HG02973 (cell line): ENCODE data around the gene CDC42EP3.

Experiments
- ATAC-seq: cut with Tn5 transposase; IDR thresholded peaks from one replicate; pipeline ENCODE4 v1.9.1; 2021; ENCODE audit warnings: moderate library complexity; ENCODE audit not compliant: unreplicated experiment

Gene CDC42EP3

GRCh38 chr2:37656512-37657423 is 14.7 kb downstream of the CDC42EP3 start:
- ATAC-seq, result no peak

DNA sequence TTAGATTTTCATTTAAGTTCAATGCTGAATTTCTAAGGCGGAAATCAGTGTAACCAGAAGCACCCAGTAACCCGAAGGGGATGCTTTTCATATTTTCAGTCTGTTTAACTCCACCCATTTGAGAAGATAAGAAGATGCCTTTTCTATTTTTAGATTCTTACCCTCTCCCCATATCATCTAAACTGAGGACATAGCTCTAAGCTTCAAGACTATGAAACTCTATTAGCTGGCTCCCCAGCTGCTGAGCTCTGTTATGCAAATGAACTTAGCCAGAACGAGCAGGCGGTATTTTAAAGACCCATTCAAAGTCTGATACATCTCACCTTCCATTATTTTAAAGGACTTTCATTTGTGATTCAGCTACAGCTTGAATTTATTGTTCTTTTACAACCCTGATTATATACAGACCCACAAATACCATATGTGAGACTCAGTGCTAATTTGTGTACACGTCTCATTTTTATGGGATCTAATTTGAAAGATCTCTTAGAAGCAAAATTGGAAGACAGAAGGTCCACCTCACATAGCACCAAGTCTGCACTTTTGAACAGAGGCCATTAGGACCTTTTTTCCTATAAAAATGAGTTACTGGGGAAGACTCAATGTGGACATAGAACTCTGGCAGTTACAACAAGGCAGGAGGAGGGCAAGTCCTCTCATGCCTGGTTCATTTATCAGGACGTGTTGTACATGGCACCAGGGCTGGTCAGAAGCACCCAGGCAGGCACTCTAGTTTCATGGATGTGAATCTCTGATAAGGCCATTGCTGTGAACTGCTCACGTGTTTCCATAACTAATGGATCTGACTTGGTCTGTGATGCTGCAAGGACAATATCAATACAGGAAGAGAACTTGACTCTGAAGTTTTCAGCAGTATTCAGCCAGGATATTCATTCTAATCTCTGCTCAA is 16.3 kb downstream of the CDC42EP3 start:
- ATAC-seq, result peak; percentile 68

DNA sequence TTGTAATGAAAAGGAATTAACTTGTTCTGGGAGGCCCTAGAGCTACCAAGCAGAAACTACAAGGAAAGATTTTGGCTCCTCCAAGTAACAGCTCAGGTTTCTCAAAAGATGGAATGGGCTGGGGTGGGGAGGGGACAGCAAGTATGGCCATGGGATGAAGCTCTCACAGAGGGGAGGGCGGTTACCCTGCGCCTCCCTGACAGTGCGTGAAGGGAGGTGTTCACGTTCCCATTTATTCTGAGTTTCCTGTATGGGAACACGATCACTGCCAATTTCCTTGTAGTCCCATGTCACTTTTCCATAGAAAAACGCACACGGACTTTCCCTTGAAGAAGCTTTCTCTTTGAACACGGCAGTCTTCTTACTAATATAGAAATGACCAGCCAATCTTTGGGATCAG is 17.0 kb downstream of the CDC42EP3 start:
- ATAC-seq, result no peak

DNA sequence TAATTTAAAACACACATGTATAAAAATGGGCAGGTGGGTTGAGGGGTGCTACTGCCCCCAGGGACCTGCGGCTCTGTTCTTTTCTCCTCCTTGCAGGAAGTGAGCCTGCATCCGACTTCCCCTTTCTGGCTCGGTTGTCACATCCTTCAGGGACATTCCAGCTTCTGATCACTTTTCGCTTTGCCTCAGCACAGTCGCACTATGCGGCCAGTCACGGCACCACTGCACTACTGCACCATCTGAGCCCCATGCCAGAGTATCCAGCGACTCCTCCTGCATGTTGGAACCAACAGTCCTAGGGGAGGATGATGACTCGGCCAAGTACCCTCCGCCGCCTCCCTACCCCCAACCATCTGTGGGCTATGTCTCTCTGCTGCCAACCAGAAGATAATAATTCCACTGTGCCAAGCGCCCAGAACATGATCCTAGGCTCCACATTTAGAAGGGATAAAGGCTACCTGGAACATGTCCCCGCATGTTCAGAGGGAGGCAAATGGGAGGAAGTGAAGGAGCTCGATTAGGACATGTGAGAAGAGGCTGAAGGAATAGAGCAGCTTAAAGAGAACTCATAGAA is 17.6 kb downstream of the CDC42EP3 start:
- ATAC-seq, result peak; percentile 47

- ATAC-seq, result no peak
Measured at GRCh38 chr2:37653093-37653492, 18.3 kb downstream of the CDC42EP3 start.

DNA sequence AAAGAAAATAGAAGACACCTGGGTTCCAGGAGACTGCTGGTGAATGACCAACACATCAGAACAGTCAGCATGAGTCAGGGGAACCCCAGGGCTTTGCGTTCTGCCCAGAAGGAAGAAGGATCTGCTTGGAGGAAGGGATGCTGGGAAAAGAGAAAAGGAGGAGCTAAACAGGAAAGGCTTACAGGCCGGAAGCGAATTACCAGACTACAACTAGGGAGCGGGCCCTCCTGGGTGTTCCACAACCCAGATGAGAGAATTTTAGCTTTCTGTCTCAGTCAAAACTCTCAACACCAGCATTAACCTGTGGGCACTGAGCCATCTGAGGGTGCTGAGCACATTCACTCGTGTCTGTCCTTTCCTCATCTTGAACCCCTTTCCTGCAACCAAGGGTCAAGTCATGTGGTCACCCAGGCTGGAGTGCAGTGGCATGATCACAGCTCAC is 19.2 kb downstream of the CDC42EP3 start:
- ATAC-seq, result no peak

DNA sequence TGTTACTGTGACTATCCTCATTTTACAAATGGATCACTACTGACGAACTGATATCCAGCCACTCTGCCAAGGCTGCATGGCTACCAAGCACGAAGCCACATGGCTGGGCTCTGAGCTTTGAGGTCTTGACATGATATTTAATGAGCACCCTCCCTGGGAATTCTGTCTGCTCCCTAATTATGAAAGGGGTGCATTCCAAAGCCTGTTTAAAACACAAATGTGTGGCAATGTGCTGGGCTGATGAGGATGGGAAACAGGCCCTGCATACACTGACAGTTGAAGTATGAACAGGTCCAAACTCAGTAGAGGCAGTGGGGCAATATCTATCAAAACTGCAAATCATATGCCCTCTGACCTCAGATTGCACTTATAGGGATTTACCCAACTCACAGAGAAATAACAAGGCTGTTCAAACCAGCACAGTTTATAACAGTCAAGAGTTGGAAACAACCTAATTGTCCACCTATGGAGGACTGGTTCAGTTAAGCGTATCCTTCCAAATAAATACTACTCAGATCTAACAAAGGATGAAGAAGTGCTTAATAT is 20.8 kb downstream of the CDC42EP3 start:
- no peak for ATAC-seq

- no peak for ATAC-seq
Measured at GRCh38 chr2:37649518-37649917, 21.9 kb downstream of the CDC42EP3 start.

- ATAC-seq, result no peak
Measured at GRCh38 chr2:37648331-37649011, 23.0 kb downstream of the CDC42EP3 start.

DNA sequence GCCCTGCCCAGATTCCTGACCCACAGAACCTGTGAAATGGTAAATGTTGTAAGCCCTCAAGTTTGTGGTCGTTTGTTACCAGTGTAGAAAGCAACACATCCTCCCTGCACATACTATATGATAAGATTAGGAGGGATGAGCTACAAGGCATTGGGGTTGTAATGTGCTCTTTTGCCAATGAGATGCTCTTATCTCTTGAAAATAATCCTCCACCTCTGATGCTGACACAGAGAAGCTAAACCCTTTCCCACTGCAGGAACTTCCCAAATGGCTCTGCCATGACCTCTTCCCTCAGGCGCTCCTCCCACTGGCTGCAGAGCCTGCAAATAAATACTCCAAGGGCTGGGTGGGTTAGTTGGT is 23.5 kb downstream of the CDC42EP3 start:
- ATAC-seq, result no peak

GRCh38 chr2:37645836-37646235 is 25.6 kb downstream of the CDC42EP3 start:
- no peak for ATAC-seq

GRCh38 chr2:37645362-37645761 is 26.1 kb downstream of the CDC42EP3 start:
- no peak for ATAC-seq

DNA sequence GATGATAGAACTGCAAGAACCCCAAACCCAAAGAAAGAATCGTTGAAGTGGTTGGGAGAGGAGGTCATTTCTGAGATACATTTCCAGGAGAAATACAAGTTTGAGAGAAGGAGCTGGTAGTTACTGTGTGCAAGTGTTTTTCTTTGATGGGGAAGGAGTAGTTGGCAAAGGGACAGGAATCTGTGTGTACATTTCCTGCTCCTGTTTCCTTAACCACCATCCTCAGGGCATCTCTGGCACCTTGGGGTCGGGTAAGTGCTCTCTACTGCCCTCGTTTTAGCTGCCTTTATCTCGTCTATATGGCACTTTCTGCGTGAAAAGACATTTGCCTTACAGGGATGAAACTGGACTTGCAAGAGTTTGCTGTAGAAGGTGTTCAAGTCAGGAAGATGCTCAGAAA is 27.3 kb downstream of the CDC42EP3 start:
- ATAC-seq, result no peak

GRCh38 chr2:37643730-37644078 is 27.7 kb downstream of the CDC42EP3 start:
- ATAC-seq, result no peak

DNA sequence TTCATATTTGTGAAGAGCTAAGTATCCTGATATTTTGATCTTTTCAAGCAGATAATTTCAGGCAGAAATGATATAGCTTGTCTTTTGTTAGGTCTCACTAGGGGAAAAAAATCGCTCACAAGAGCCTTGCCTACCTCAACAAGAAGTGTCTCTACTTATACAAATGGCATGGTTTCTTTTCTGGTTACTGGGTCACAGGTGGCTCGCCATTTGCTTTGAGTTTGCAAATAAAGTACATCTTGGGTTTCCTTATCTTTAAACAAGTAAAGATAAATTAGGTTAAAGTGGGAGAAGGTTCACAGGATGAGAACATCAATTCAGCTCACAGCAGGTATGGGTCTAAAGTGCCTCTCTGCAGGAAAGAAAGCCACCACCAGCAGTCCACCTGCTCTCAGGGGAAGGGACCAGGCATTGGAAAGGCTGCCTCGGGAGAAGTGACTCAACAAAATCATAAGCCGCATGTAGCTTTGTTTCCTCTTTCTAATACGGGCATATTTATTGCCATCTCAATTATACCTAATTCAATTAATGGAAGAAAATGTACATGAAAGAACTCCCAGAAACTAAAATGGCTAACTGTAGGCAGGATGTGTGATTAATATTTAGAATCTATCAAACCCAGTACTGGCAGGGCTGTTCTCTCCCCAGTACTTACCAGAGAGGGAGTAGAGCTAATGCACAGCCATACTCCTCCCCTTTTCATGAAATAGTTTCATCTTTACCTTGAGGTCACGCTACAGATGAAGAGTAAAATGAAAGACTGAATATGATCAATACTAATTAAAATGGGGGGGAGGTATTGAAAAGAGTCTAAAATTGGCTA is 28.3 kb downstream of the CDC42EP3 start:
- ATAC-seq, result no peak

GRCh38 chr2:37641582-37642171 is 29.8 kb downstream of the CDC42EP3 start:
- ATAC-seq, result no peak

DNA sequence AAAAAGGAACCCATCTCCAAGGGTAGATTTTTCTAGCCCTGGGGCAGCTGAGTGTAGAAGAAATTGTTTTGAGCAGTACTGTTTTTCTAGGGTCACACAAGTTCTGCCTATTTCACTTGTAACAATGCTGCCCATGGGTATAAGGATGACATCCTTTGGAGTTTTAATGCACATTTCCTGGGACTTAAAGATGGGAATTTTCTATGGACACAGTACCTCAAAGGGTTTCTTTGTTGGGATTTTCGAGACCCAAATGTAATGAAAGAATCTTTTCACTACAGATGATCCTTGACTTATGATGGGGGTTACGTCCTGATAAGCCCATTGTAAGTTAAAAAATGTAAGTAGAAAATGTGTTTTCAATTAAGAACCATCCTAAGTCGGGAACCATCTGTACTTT is 31.8 kb downstream of the CDC42EP3 start:
- ATAC-seq, result no peak

- no peak for ATAC-seq
Measured at GRCh38 chr2:37638973-37639372, 32.5 kb downstream of the CDC42EP3 start.

DNA sequence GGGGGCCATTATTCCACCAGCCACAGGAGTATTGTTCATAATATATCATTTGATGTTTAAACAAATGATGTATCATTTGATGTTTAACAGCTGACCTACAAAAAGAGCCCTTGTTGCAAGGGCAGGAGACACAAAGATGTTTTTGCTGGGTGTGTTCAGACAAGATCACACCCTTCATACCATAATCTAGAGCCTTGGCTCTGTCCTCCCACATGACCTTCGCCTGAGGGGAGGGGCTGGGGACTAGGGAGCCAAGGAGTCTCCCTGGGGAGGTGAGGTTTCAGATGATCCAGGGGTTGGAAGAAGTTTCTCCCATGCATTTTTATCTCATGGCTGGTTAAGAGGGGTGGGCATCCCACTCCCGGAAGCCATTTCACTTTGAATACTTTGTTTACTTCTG is 33.5 kb downstream of the CDC42EP3 start:
- ATAC-seq, result no peak
